IgD-negative memory B cell (primary cell): ENCODE results near the gene RFXAP. TPM values are rescaled to one million over a fixed set of nuclear protein-coding genes. Genes with fewer than 3 reads are reported as not detected.
A peak's percentile ranks its signal among the peaks of the same experiment; 100 is the strongest.

Experiments used
- H3K27ac Mint-ChIP-seq, 3 donors: one replicate each; pipeline ENCODE4 v1.8.0; 2020 to 2022; ENCODE audit warnings: mild to moderate bottlenecking in 3 of 3, mixed read lengths in 3 of 3, moderate library complexity in 1 of 3
- H3K27me3 Mint-ChIP-seq: one replicate; pipeline ENCODE4 v1.8.0; 2021; ENCODE audit warnings: mixed read lengths
- H3K36me3 Mint-ChIP-seq: one replicate; pipeline ENCODE4 v1.8.0; 2020; ENCODE audit warnings: mild to moderate bottlenecking, mixed read lengths
- H3K4me1 Mint-ChIP-seq, 3 donors: one replicate each; pipeline ENCODE4 v1.8.0; 2020 to 2022; ENCODE audit warnings: mixed read lengths in 3 of 3, mild to moderate bottlenecking in 1 of 3
- H3K4me3 Mint-ChIP-seq, 4 donors: one replicate each; pipeline ENCODE4 v1.8.0; 2020 to 2022; ENCODE audit warnings: mild to moderate bottlenecking in 4 of 4, mixed read lengths in 4 of 4, moderate library complexity in 3 of 4
- H3K9me3 Mint-ChIP-seq, 3 donors: one replicate each; pipeline ENCODE4 v1.8.0; 2020 to 2021; ENCODE audit warnings: mixed read lengths in 3 of 3, mild to moderate bottlenecking in 1 of 3
- polyA plus RNA-seq: library from polyadenylated mRNA; unstranded; fragments of 300-500 nt; fragmentation: Illumina TruSeq; gene quantifications from one replicate; pipeline ENCODE4 v1.2.3, GENCODE V29; 2021

The RFXAP gene
- polyA plus RNA-seq, 1 donor from 2014 or later = 5.1 TPM

DNA sequence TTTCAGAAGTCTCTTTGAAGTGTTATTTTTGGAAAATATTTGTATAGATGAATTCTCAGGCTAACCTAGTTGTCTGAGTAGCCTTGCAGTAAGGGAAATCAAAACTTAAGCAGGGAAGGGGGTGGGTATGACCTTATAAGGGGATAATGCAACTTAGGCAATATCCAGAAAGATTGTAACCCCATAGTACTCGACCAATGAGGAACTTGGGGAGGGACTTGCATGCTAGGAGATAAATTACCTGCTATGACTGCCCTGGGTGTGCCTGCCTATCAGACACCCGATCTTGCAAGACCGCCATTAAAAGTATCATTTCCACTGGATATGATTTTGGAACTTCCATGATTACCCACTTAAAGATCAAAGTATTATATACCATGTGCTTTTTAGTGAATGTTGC lies 23.0 kb upstream of the RFXAP start:
- peaks cover 3% of the 10 kb centered on the region for H3K36me3 Mint-ChIP-seq
- no peak overlapping the region for H3K27ac Mint-ChIP-seq

GRCh38 chr13:36801035-36801434 lies 18.0 kb upstream of the RFXAP start:
- Mint-ChIP-seq H3K4me3 (no peak overlapping the region), H3K36me3 (peaks cover 3% of the 10 kb centered on the region), H3K9me3 (no peaks in the 10 kb centered on the region), H3K27me3 (peaks cover 10% of the 10 kb centered on the region), H3K27ac (no peak overlapping the region), H3K4me1 (peaks cover 6 to 14% (median 6%) of the 10 kb centered on the region in 3 donors)

More for the DNA sequence above, 23.0 kb upstream of the RFXAP start:
- H3K27me3 Mint-ChIP-seq = peaks cover 8% of the 10 kb centered on the region
- no peak overlapping the region for H3K4me3 Mint-ChIP-seq
- H3K4me1 Mint-ChIP-seq = no peaks in the 10 kb centered on the region
- no peaks in the 10 kb centered on the region for H3K9me3 Mint-ChIP-seq

- Mint-ChIP-seq H3K27ac (no peak overlapping the region), H3K9me3 (no peaks in the 10 kb centered on the region), H3K4me1 (peaks cover 11 to 25% (median 13%) of the 10 kb centered on the region in 3 donors), H3K4me3 (no peak overlapping the region), H3K36me3 (peaks cover 3% of the 10 kb centered on the region), H3K27me3 (peaks cover 5% of the 10 kb centered on the region)
These were observed 14.4 kb upstream of the RFXAP start for GRCh38 chr13:36804588-36804987.

GRCh38 chr13:36806102-36806501 lies 12.9 kb upstream of the RFXAP start:
- Mint-ChIP-seq H3K27me3 (peaks cover 6% of the 10 kb centered on the region), H3K27ac (no peak overlapping the region), H3K4me1 (peaks cover 11 to 25% (median 13%) of the 10 kb centered on the region in 3 donors), H3K36me3 (peaks cover 1% of the 10 kb centered on the region), H3K4me3 (peak overlapping the region in 1 of 4 donors; percentile 56), H3K9me3 (no peaks in the 10 kb centered on the region)

DNA sequence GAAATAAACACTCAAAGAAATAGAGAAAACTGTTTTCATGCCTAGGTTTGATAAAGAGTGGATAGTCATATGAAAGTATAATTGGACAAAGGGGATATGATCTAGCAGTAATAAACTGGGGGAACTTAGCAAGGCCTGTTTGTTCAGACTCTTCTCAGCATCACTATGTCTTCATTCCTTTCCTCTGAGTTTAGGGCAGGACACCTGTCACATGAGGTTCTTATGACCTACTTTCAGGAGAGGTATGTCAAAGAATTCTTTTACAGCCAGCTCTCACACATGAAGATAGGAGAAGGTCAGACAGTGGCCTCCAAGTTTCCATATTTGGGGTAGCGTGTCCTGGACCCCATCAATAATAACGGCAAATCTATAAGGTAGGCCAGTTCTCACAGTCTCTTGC lies 11.4 kb upstream of the RFXAP start:
- H3K27me3 Mint-ChIP-seq = peaks cover 15% of the 10 kb centered on the region
- no peak overlapping the region for H3K4me3 Mint-ChIP-seq
- no peak overlapping the region for H3K27ac Mint-ChIP-seq
- no peaks in the 10 kb centered on the region for H3K9me3 Mint-ChIP-seq
- H3K36me3 Mint-ChIP-seq = peaks cover 3% of the 10 kb centered on the region
- H3K4me1 Mint-ChIP-seq = peaks cover 11 to 25% (median 13%) of the 10 kb centered on the region in 3 donors

GRCh38 chr13:36813225-36813624 lies 5.8 kb upstream of the RFXAP start:
- Mint-ChIP-seq H3K27me3 (peaks cover 24% of the 10 kb centered on the region), H3K4me3 (no peak overlapping the region), H3K4me1 (peaks cover 2 to 3% (median 2%) of the 10 kb centered on the region in 3 donors), H3K9me3 (peaks cover 0 to 6% (median 4%) of the 10 kb centered on the region in 3 donors), H3K36me3 (peaks cover 3% of the 10 kb centered on the region), H3K27ac (no peak overlapping the region)

DNA sequence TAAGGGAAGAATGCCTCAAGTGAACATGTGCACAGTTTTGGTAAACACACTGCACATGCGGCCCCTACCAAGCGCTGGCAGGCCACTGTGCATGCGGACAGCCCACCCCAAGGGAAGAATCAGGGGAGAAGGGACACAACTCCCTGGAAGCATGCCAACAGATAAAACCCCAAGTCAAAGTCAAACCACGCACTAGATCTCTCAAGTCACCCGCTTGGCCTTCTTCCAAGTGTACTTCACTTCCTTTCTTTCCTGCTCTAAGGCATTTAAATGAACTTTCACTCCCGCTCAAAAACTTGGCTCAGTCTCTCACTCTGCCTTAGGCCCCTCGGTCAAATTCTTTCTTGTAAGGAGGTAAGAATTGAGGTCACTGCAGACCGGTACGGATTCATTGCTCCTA lies 4.6 kb upstream of the RFXAP start:
- Mint-ChIP-seq H3K9me3 (peaks cover 0 to 6% (median 4%) of the 10 kb centered on the region in 3 donors), H3K4me3 (peak overlapping the region in 1 of 4 donors; percentile 18), H3K36me3 (peaks cover 3% of the 10 kb centered on the region), H3K27me3 (peaks cover 24% of the 10 kb centered on the region), H3K27ac (no peak overlapping the region), H3K4me1 (peaks cover 8 to 13% (median 11%) of the 10 kb centered on the region in 3 donors)

DNA sequence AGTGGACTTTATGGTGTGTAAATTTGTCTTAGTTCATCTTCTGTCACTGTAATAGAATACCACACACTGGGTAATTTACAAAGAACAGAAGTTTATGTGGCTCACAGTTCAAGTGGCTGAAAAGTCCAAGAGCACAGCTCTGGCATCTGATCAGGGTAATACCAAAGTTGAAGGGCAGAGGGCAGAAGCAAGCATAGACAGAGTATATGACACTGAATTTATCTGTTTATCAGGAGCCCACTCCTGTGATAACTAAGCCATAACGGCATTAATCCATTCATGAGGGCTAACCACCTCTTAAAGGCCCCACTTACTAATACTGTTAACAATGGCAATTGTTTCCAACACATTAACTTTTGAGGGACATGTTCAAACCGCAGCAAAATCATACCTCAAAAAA lies 4.0 kb upstream of the RFXAP start:
- H3K9me3 Mint-ChIP-seq = peaks cover 0 to 6% (median 4%) of the 10 kb centered on the region in 3 donors
- H3K27ac Mint-ChIP-seq = no peak overlapping the region
- H3K36me3 Mint-ChIP-seq = peaks cover 1% of the 10 kb centered on the region
- peaks cover 19% of the 10 kb centered on the region for H3K27me3 Mint-ChIP-seq
- no peak overlapping the region for H3K4me3 Mint-ChIP-seq
- H3K4me1 Mint-ChIP-seq = peaks cover 12 to 19% (median 16%) of the 10 kb centered on the region in 3 donors

DNA sequence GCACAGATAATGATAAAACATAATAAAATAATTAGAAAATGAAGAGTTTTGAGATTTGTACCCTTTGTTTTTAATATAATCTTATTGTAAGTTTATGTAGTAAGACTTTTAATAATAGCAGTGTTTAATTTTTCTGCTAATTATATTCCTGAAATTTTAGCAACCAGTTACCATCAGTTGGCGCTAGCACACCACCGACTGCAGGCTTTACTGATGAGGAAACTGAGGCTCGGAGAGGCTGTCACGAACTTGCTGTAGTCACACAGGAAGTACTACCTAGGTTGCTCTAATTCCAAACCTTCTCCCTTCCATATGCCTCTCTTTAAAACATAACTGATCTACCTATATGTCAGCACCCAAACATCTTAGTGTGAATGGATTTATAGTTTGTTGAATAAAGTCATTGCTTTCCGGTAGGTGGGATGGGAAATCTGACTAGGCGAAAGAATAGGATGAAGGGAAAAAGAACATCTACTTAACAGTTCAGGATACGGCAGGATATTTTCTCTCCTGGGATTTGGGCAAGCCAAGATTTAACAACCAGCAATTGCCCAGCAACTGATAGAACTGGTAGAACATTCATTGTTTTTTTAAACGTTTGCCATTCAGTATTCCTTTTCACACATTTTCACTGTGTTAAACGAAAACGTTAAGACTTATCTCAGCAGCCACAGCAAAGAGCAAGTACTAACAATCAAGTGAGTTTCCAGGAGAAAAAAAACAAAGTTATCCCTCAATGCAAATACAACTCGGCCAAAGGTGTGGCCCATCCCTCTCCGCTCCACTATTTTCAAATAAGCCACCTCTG lies 822 bp upstream of the RFXAP start:
- peaks cover 30 to 35% (median 32%) of the 10 kb centered on the region in 3 donors for H3K4me1 Mint-ChIP-seq
- no peaks in the 10 kb centered on the region for H3K36me3 Mint-ChIP-seq

DNA sequence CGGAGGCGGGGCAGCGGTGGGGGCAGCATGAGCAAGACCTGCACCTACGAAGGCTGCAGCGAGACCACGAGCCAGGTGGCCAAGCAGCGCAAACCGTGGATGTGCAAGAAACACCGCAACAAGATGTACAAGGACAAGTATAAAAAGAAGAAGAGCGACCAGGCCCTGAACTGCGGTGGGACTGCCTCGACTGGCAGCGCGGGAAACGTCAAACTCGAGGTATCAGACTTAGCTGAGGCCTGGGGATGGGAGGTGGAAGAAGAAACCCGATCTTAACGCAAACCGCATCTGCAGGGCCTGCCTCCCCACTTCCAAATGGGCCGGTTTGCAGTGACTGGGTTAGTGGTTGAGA lies 693 bp downstream of the RFXAP start:
- Mint-ChIP-seq H3K4me3 (peak overlapping the region; percentile 92 to 98 (median 96)), H3K27ac (peak overlapping the region; percentile 73 to 95 (median 88)), H3K27me3 (peaks cover 4% of the 10 kb centered on the region), H3K9me3 (peaks cover 0 to under 1% (median under 1%) of the 10 kb centered on the region in 3 donors), H3K36me3 (no peaks in the 10 kb centered on the region), H3K4me1 (peaks cover 34 to 37% (median 34%) of the 10 kb centered on the region in 3 donors)

More for the DNA sequence above, 822 bp upstream of the RFXAP start:
- Mint-ChIP-seq H3K27ac (peak overlapping the region; percentile 73 to 95 (median 88)), H3K27me3 (peaks cover 9% of the 10 kb centered on the region), H3K9me3 (peaks cover 0 to 6% (median 4%) of the 10 kb centered on the region in 3 donors), H3K4me3 (peak overlapping the region; percentile 92 to 98 (median 96))

DNA sequence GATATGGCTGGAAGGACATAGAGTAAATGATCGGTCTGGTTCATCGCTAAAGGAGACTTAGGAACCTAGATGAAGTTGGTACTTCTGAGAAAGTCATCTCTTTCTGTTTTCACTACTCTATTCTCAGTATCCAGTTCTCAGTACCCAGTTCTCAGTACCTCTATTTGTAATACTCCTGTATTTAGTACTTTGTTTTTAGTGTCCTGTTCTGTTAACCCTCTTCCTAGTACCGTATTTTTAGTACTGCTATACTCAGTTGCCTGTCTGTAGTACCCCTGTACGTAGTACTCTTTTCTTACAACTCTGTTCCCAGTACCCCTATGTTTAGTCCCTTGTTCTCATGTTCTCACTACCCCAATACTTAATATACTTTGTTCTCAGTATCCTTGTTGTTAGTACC lies 1.2 kb downstream of the RFXAP start:
- H3K9me3 Mint-ChIP-seq = no peaks in the 10 kb centered on the region
- H3K27me3 Mint-ChIP-seq = peaks cover under 1% of the 10 kb centered on the region
- peak overlapping the region; percentile 73 to 95 (median 88) for H3K27ac Mint-ChIP-seq
- peak overlapping the region; percentile 92 to 98 (median 96) for H3K4me3 Mint-ChIP-seq
- no peaks in the 10 kb centered on the region for H3K36me3 Mint-ChIP-seq
- H3K4me1 Mint-ChIP-seq = peaks cover 34 to 37% (median 34%) of the 10 kb centered on the region in 3 donors

DNA sequence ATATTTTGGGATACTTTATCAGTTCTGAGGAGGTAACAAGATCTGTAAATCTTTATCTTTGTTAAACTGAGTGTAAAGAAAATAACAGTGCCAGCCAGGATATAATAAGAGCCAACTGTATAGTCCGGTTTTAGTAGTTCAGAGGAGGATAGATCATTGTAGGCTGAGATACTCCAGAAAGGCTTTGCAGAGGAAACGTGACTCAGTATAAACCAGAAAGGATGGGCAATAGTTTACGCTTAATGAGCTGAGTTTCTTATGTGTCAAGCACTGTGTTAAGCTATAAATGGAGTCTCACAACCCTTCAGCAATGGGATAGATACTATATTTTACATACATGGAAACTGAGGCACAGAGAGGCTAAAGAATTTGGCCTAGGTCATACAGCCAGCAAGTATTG lies 3.8 kb downstream of the RFXAP start:
- H3K27me3 Mint-ChIP-seq = no peaks in the 10 kb centered on the region

DNA sequence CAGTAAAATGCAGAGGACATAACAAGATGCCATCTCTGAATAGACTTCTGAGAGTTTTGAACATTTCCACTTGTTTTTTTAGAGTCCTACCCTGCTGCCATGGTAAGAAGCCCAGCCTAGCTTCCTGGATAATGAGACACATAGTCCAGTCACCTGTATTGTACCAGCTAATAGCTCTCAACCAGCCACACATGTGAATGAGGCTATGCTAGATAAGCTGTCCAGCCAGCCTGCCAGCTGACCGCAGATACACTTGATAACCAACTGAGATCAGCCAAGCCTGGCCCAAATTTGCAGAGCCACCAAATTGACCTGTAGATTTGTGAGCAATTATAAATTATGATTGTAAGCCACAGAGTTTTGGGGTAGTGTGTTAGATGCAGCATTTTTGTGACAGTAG lies 10.7 kb downstream of the RFXAP start:
- Mint-ChIP-seq H3K4me3 (no peak overlapping the region), H3K36me3 (peaks cover 3% of the 10 kb centered on the region), H3K27me3 (no peaks in the 10 kb centered on the region), H3K9me3 (no peaks in the 10 kb centered on the region), H3K4me1 (peaks cover 0 to 2% (median 2%) of the 10 kb centered on the region in 3 donors), H3K27ac (no peak overlapping the region)

More for the DNA sequence above, 3.8 kb downstream of the RFXAP start:
- peak overlapping the region in 2 of 4 donors; percentile 3 to 53 for H3K4me3 Mint-ChIP-seq
- no peaks in the 10 kb centered on the region for H3K36me3 Mint-ChIP-seq
- no peaks in the 10 kb centered on the region for H3K9me3 Mint-ChIP-seq
- peaks cover 34 to 37% (median 34%) of the 10 kb centered on the region in 3 donors for H3K4me1 Mint-ChIP-seq
- H3K27ac Mint-ChIP-seq = no peak overlapping the region

DNA sequence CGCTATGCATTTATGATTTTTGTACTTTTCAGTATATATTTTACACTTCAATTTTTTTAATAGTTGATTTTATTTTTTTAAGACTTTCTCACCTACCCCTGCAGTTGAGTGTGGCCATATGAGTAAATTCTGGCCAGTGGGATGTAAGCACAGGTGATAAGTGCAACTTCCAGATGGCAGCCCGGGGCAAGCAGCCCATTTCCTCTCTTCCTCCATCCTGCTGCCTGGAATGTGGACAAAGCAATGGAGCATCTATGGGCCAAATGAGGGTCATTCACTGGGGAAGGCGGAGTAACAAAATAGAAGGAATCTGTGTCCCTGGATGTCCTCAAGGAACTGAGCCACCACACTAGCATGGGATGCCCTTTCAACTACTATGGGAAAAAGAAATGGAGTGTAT lies 12.3 kb downstream of the RFXAP start:
- H3K36me3 Mint-ChIP-seq = peaks cover 5% of the 10 kb centered on the region
- H3K27me3 Mint-ChIP-seq = no peaks in the 10 kb centered on the region
- no peak overlapping the region for H3K4me3 Mint-ChIP-seq
- peaks cover 0 to 2% (median 2%) of the 10 kb centered on the region in 3 donors for H3K4me1 Mint-ChIP-seq
- no peak overlapping the region for H3K27ac Mint-ChIP-seq
- no peaks in the 10 kb centered on the region for H3K9me3 Mint-ChIP-seq

GRCh38 chr13:36834299-36834698 lies 15.3 kb downstream of the RFXAP start:
- Mint-ChIP-seq H3K9me3 (no peaks in the 10 kb centered on the region), H3K36me3 (peaks cover 10% of the 10 kb centered on the region), H3K4me1 (peaks cover 0 to 3% (median 2%) of the 10 kb centered on the region in 3 donors), H3K4me3 (no peak overlapping the region), H3K27ac (no peak overlapping the region), H3K27me3 (no peaks in the 10 kb centered on the region)
